IMR-90 (cell line): ENCODE measurements around the gene PARVG.

Source experiments
- BHLHE40 ChIP-seq: fragments of 150-350 bp; IDR thresholded peaks from 2 replicates; pipeline ENCODE4 v1.6.1; 2016; ENCODE audit warnings: mild to moderate bottlenecking, low read depth, low read length
- CEBPB ChIP-seq: IDR thresholded peaks from 2 replicates; pipeline ENCODE4 v1.6.1; 2012; ENCODE audit warnings: low read depth, low read length, improper control_type of control experiment
- CHD1 ChIP-seq: IDR thresholded peaks from 2 replicates; pipeline ENCODE4 v1.6.1; 2012; ENCODE audit warnings: low read depth, low read length, improper control_type of control experiment
- MAZ ChIP-seq: IDR thresholded peaks from 2 replicates; pipeline ENCODE4 v1.6.1; 2012; ENCODE audit warnings: low read depth, mild to moderate bottlenecking, low read length, improper control_type of control experiment, moderate library complexity, borderline replicate concordance
- MXI1 ChIP-seq: IDR thresholded peaks from 2 replicates; pipeline ENCODE4 v1.6.1; 2012; ENCODE audit warnings: low read depth, mild to moderate bottlenecking, low read length, moderate library complexity, borderline replicate concordance
- POLR2A ChIP-seq: IDR thresholded peaks from 2 replicates; pipeline ENCODE4 v1.6.1; 2012; ENCODE audit warnings: mild to moderate bottlenecking, low read depth, low read length
- RAD21 ChIP-seq: IDR thresholded peaks from 2 replicates; pipeline ENCODE4 v1.6.1; 2012; ENCODE audit warnings: low read length, improper control_type of control experiment
- RFX5 ChIP-seq: IDR thresholded peaks from 2 replicates; pipeline ENCODE4 v1.8.0; 2012; ENCODE audit warnings: low read depth, mild to moderate bottlenecking, low read length, moderate library complexity
- TF ChIP-seq, protein P1 (sequence below): conservative IDR thresholded peaks from 2 replicates; pipeline ENCODE4 v1.5.1; 2012; ENCODE audit warnings: mild to moderate bottlenecking, low read depth, low read length, improper control_type of control experiment
- TF ChIP-seq, protein P2 (sequence below): fragments of 150-350 bp; IDR thresholded peaks from 2 replicates; pipeline ENCODE4 v1.6.1; 2017; ENCODE audit warnings: mild to moderate bottlenecking, antibody characterized with exemption, low read length, low read depth
- TF ChIP-seq, protein P3 (sequence below): fragments of 150-350 bp; IDR thresholded peaks from 2 replicates; pipeline ENCODE4 v1.6.1; 2016; ENCODE audit warnings: low read depth, mild to moderate bottlenecking, low read length, moderate library complexity, borderline replicate concordance

DNA sequence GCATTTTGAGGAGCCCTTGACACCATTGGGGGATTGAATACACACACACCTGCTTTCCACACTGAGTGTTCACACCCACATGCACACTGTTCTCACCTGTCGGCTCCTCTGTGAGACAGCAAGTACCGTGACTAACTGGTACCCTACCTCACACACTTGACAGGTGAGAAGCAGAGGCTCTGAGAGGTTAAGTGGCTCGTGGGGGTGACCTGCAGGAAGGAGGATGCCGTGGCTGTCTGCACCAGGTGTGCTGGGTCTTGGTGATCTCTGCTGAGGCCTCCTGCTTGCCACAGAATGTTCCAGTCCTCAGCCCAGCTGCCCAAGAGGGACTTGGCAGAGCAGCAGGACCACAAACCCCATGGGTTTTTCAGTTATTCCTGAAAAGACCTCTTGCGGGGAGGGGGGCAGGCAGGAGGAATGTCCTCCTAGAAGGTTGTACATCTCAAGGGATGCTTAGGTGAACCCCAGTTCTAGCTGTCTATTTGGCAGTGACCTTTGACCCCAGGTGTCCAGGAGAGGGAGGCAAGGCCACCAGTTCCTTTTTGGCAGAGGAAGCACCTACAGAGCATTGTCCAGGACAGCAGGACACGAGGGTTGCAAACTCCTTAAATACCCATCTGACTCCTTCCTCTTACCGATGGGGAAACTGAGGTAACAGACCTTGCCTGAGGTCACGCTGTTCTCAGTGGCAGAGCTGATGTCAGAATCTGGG lies 66.0 kb downstream of the PARVG start:
- TF ChIP-seq, protein P1, sequence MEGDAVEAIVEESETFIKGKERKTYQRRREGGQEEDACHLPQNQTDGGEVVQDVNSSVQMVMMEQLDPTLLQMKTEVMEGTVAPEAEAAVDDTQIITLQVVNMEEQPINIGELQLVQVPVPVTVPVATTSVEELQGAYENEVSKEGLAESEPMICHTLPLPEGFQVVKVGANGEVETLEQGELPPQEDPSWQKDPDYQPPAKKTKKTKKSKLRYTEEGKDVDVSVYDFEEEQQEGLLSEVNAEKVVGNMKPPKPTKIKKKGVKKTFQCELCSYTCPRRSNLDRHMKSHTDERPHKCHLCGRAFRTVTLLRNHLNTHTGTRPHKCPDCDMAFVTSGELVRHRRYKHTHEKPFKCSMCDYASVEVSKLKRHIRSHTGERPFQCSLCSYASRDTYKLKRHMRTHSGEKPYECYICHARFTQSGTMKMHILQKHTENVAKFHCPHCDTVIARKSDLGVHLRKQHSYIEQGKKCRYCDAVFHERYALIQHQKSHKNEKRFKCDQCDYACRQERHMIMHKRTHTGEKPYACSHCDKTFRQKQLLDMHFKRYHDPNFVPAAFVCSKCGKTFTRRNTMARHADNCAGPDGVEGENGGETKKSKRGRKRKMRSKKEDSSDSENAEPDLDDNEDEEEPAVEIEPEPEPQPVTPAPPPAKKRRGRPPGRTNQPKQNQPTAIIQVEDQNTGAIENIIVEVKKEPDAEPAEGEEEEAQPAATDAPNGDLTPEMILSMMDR: no peak
- no peak for TF ChIP-seq MAZ
- TF ChIP-seq, protein P2, sequence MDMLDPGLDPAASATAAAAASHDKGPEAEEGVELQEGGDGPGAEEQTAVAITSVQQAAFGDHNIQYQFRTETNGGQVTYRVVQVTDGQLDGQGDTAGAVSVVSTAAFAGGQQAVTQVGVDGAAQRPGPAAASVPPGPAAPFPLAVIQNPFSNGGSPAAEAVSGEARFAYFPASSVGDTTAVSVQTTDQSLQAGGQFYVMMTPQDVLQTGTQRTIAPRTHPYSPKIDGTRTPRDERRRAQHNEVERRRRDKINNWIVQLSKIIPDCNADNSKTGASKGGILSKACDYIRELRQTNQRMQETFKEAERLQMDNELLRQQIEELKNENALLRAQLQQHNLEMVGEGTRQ: no peak
- TF ChIP-seq POLR2A: no peak
- TF ChIP-seq CEBPB: no peak
- TF ChIP-seq RAD21: no peak
- no peak for TF ChIP-seq CHD1
- no peak for TF ChIP-seq RFX5
- TF ChIP-seq, protein P3, sequence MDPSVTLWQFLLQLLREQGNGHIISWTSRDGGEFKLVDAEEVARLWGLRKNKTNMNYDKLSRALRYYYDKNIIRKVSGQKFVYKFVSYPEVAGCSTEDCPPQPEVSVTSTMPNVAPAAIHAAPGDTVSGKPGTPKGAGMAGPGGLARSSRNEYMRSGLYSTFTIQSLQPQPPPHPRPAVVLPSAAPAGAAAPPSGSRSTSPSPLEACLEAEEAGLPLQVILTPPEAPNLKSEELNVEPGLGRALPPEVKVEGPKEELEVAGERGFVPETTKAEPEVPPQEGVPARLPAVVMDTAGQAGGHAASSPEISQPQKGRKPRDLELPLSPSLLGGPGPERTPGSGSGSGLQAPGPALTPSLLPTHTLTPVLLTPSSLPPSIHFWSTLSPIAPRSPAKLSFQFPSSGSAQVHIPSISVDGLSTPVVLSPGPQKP: no peak
- TF ChIP-seq MXI1: no peak
- no peak for TF ChIP-seq BHLHE40
